Transverse colon (tissue), 4 donors: Measurements from ENCODE around the gene SLC22A15. TPM values are rescaled to one million over a fixed set of nuclear protein-coding genes. Genes with fewer than 3 reads are reported as not detected.

ENCODE experiments used
- DNase-seq: peaks from one replicate; pipeline ENCODE4 v3.0.0-alpha.2; 2019
- H3K27ac ChIP-seq, 4 donors: fragments of 200-600 bp; sonication (generic); 2 replicates each; pipeline ENCODE4 v1.5.1; 2016 to 2018; ENCODE audit warnings: inconsistent platforms in 4 of 4
- H3K27me3 ChIP-seq: fragments of 200-600 bp; sonication (generic); 2 replicates; pipeline ENCODE4 v1.5.1; 2017; ENCODE audit warnings: inconsistent platforms
- H3K36me3 ChIP-seq, 4 donors: fragments of 200-600 bp; sonication (generic); 2 replicates each; pipeline ENCODE4 v1.5.1; 2017 to 2019; ENCODE audit warnings: inconsistent platforms in 4 of 4
- H3K4me1 ChIP-seq, 4 donors: fragments of 200-600 bp; sonication (generic); 2 replicates each; pipeline ENCODE4 v1.5.1; 2017 to 2020; ENCODE audit warnings: inconsistent platforms in 4 of 4
- H3K4me3 ChIP-seq, 4 donors: fragments of 200-600 bp; sonication (generic); 1 replicate in 1 of 4; 2 replicates in 3 of 4; pipeline versions ENCODE4 v1.5.1 to v1.6.1; 2017 to 2019; ENCODE audit warnings: inconsistent platforms in 4 of 4
- H3K9me3 ChIP-seq, 2 donors: fragments of 200-600 bp; sonication (generic); 2 replicates each; pipeline ENCODE4 v1.5.1; 2017 to 2019; ENCODE audit warnings: inconsistent platforms in 2 of 2
- CTCF ChIP-seq, 5 experiments: fragments of 200-600 bp in 3 of 5; fragments of 450-650 bp in 2 of 5; sonication (generic) in 3 of 5; IDR thresholded peaks; 1 replicate in 2 of 5; 2 replicates in 3 of 5; pipeline ENCODE4 v1.5.1; 2016 to 2017; ENCODE audit warnings: antibody characterized with exemption in 5 of 5, inconsistent platforms in 3 of 5, mild to moderate bottlenecking in 2 of 5, moderate library complexity in 1 of 5
- EP300 ChIP-seq: sonication (generic); formaldehyde crosslinking; IDR thresholded peaks from one replicate; pipeline ENCODE4 v1.6.1; 2017; ENCODE audit warnings: antibody characterized with exemption, low read depth
- POLR2A ChIP-seq: fragments of 450-650 bp; IDR thresholded peaks from one replicate; pipeline ENCODE4 v1.6.1; 2016; ENCODE audit warnings: antibody characterized with exemption, mild to moderate bottlenecking, moderate library complexity
- POLR2AphosphoS5 ChIP-seq, 3 donors: sonication (generic); formaldehyde crosslinking; IDR thresholded peaks; one replicate each; pipeline ENCODE4 v1.6.1; 2016; ENCODE audit warnings: antibody characterized with exemption in 3 of 3
- WGBS, 2 donors: methylation state at CpG; one replicate each; pipeline ENCODE4 v1.1.5; 2018; ENCODE audit warnings: low coverage in 1 of 2; 5-methylcytosine and 5-hydroxymethylcytosine counted together
- in situ Hi-C, 4 donors: fragments of 200-750 bp; cut with MboI; loops; one replicate each; pipeline versions ENCODE4 v1.15.0 to v1.15.1; 2017; ENCODE audit warnings: low sequenced_read_pairs in 3 of 4, low pct_ligation_motif_present in 1 of 4, low pct_unique_long_range_greater_than_20kb in 1 of 4
- intact Hi-C: fragments of 100-400 bp; cut with DNase I; formaldehyde crosslinking; loops from one replicate; pipeline ENCODE4 v1.15.1; 2023; ENCODE audit warnings: low total_unique reads
- total RNA-seq, 4 donors: library from RNA; depleted of rRNA; stranded (reverse); fragments of >200 nt; gene quantifications; one replicate each; pipeline ENCODE4 v1.1.0, GENCODE V29; 2016

Gene SLC22A15
- total RNA-seq, 4 donors from 2014 or later: 1.9 to 5.6 (median 3.4) TPM

- Histone ChIP-seq H3K27ac (no peak overlapping the region), H3K9me3 (no peaks in the 10 kb centered on the region), H3K4me1 (peaks cover 0 to 4% (median 0%) of the 10 kb centered on the region in 4 donors), H3K27me3 (no peaks in the 10 kb centered on the region), H3K4me3 (no peak overlapping the region), H3K36me3 (no peaks in the 10 kb centered on the region)
- intact Hi-C loops: no loop called here
- in situ Hi-C loops: no loop called here
- peak; percentile 22 for DNase-seq
- 58 to 66% methylated on average over 10 to 13 of the region's 13 CpGs for WGBS, 2 donors
- no peak for TF ChIP-seq POLR2AphosphoS5 (IDR thresholded peaks at IDR 0.05)
- no peak for TF ChIP-seq EP300
- TF ChIP-seq CTCF (IDR thresholded peaks at IDR 0.05): no peak
- no peak for TF ChIP-seq POLR2A
Measured at GRCh38 chr1:116031302-116031835, 55.1 kb downstream of the SLC22A15 start.

- H3K4me3 ChIP-seq: no peak overlapping the region
- no peaks in the 10 kb centered on the region for H3K36me3 ChIP-seq
- in situ Hi-C loops: no loop called here
Measured at GRCh38 chr1:116033322-116033721, 57.0 kb downstream of the SLC22A15 start.

GRCh38 chr1:116036255-116036654 lies 59.9 kb downstream of the SLC22A15 start:
- DNase-seq: no peak
- Histone ChIP-seq H3K27me3 (no peaks in the 10 kb centered on the region), H3K9me3 (no peaks in the 10 kb centered on the region), H3K4me3 (no peak overlapping the region), H3K27ac (no peak overlapping the region), H3K4me1 (peaks cover 0 to 4% (median 0%) of the 10 kb centered on the region in 4 donors), H3K36me3 (no peaks in the 10 kb centered on the region)
- 79 to 80% methylated on average over 3 to 4 of the region's 4 CpGs for WGBS, 2 donors
- TF ChIP-seq CTCF (IDR thresholded peaks at IDR 0.05) (no peak), POLR2AphosphoS5 (IDR thresholded peaks at IDR 0.05) (no peak), EP300 (no peak), POLR2A (no peak)
- intact Hi-C loops (no loop called here), in situ Hi-C loops (no loop called here)

More at GRCh38 chr1:116033322-116033721, 57.0 kb downstream of the SLC22A15 start:
- DNase-seq: no peak
- TF ChIP-seq EP300 (no peak), CTCF (IDR thresholded peaks at IDR 0.05) (no peak), POLR2AphosphoS5 (IDR thresholded peaks at IDR 0.05) (no peak), POLR2A (no peak)
- H3K27ac ChIP-seq: no peak overlapping the region
- WGBS, 2 donors: 75 to 78% methylated on average over 3 of the region's 3 CpGs
- no peaks in the 10 kb centered on the region for H3K9me3 ChIP-seq
- no peaks in the 10 kb centered on the region for H3K27me3 ChIP-seq
- intact Hi-C loops: no loop called here
- H3K4me1 ChIP-seq: peaks cover 0 to 4% (median 0%) of the 10 kb centered on the region in 4 donors

GRCh38 chr1:116038679-116039078 lies 62.4 kb downstream of the SLC22A15 start:
- Histone ChIP-seq H3K27me3 (no peaks in the 10 kb centered on the region), H3K27ac (no peak overlapping the region), H3K9me3 (no peaks in the 10 kb centered on the region), H3K4me3 (no peak overlapping the region), H3K4me1 (no peaks in the 10 kb centered on the region), H3K36me3 (no peaks in the 10 kb centered on the region)
- TF ChIP-seq POLR2A (no peak), POLR2AphosphoS5 (IDR thresholded peaks at IDR 0.05) (no peak), EP300 (no peak), CTCF (IDR thresholded peaks at IDR 0.05) (no peak)
- 24 to 30% methylated on average over 1 to 2 of the region's 2 CpGs for WGBS, 2 donors
- intact Hi-C loops: no loop called here
- in situ Hi-C loops: no loop called here
- no peak for DNase-seq
